Stimulated activated naive CD4-positive, alpha-beta T cell treated with Interleukin-2 at 50 U/mL for 16 hours (primary cell): ENCODE results near the gene SUPT5H.

ENCODE experiments used
- DNase-seq: peaks from one replicate; lab custom pipeline; 2025; lab: John Stamatoyannopoulos, UW

SUPT5H gene

GRCh38 chr19:39445196-39446111 lies at the start of gene SUPT5H:
SUPT5H (plus strand) TSS chr19:39445582; CDS start chr19:39445891, 309 bp downstream.
- peak; percentile 98 for DNase-seq

- peak; percentile 90 for DNase-seq
Observed at GRCh38 chr19:39397360-39398296, 47.8 kb upstream of the SUPT5H start.

GRCh38 chr19:39398297-39398864 lies 47.0 kb upstream of the SUPT5H start:
- DNase-seq, result peak; percentile 46

GRCh38 chr19:39399668-39400050 lies 45.7 kb upstream of the SUPT5H start:
- DNase-seq, result no peak

- no peak for DNase-seq
Observed at GRCh38 chr19:39400061-39400460, 45.3 kb upstream of the SUPT5H start.

- no peak for DNase-seq
Observed at GRCh38 chr19:39401070-39401548, 44.3 kb upstream of the SUPT5H start.

GRCh38 chr19:39401549-39402345 lies 43.6 kb upstream of the SUPT5H start:
- DNase-seq, result peak; percentile 80

GRCh38 chr19:39402346-39403300 lies 42.8 kb upstream of the SUPT5H start:
- peak; percentile 82 for DNase-seq

- DNase-seq, result peak; percentile 97
Observed at GRCh38 chr19:39403331-39404312, 41.8 kb upstream of the SUPT5H start.

GRCh38 chr19:39405261-39405957 lies 40.0 kb upstream of the SUPT5H start:
- DNase-seq, result no peak

GRCh38 chr19:39405958-39406655 lies 39.3 kb upstream of the SUPT5H start:
- DNase-seq, result peak; percentile 78

GRCh38 chr19:39406656-39407409 lies 38.5 kb upstream of the SUPT5H start, which contains the start of gene ZFP36:
ZFP36 (plus strand) TSS chr19:39406847; CDS start chr19:39406905, 58 bp downstream.
- DNase-seq, result peak; percentile 83

GRCh38 chr19:39407410-39407659 lies 38.0 kb upstream of the SUPT5H start:
- no peak for DNase-seq

- peak; percentile 55 for DNase-seq
Observed at GRCh38 chr19:39407660-39408391, 37.6 kb upstream of the SUPT5H start.

GRCh38 chr19:39408392-39409207 lies 36.8 kb upstream of the SUPT5H start:
- no peak for DNase-seq
